ENCODE data around the gene PXDC1. TPM values are rescaled to one million over a fixed set of nuclear protein-coding genes. Genes with fewer than 3 reads are reported as not detected.

PXDC1 gene
- total and polyA plus RNA-seq, 2 experiments from 2014 or later, result 1.2 to 1.8 TPM

GRCh38 chr6:3729603-3730344 lies 21.7 kb downstream of the PXDC1 start (continued):
- no peak for TF ChIP-seq STAT1 (IDR thresholded peaks at IDR 0.05; ENCODE audit: unreplicated experiment)
- TF ChIP-seq ZNF462 (CRISPR knock-in tag; IDR thresholded peaks at IDR 0.05), result no peak
- no peak for TF ChIP-seq EZH2phosphoT487 (IDR thresholded peaks at IDR 0.05; ENCODE audit: unreplicated experiment)
- no peak for TF ChIP-seq EZH2 (IDR thresholded peaks at IDR 0.05; ENCODE audit: low read depth, unreplicated experiment)
- no peak for TF ChIP-seq ZNF114 (CRISPR knock-in tag; IDR thresholded peaks at IDR 0.05)
- TF ChIP-seq JUNB (IDR thresholded peaks at IDR 0.05; ENCODE audit: unreplicated experiment), result no peak
- TF ChIP-seq CREB1 (CRISPR knock-in tag; IDR thresholded peaks at IDR 0.05; ENCODE audit: low read depth), result no peak

GRCh38 chr6:3727593-3728108 lies 23.9 kb downstream of the PXDC1 start:
- no peaks in the 10 kb centered on the region for H3K27me3 ChIP-seq (ENCODE audit: insufficient read depth)
- no peaks in the 10 kb centered on the region for H3K79me2 ChIP-seq (replicated peaks; ENCODE audit: insufficient read depth)
- H3K27ac Mint-ChIP-seq, result no peak overlapping the region
- H3K4me1 ChIP-seq (ENCODE audit: insufficient read depth), result peaks cover 1% of the 10 kb centered on the region; the same call in 1 of the 2 replicates
- no peaks in the 10 kb centered on the region for H3K9me2 ChIP-seq (ENCODE audit: insufficient read depth)
- no peaks in the 10 kb centered on the region for H3F3A ChIP-seq (replicated peaks; ENCODE audit: low read depth)
- no peaks in the 10 kb centered on the region; the same call in 2 of the 3 replicates for H3K9me3 Mint-ChIP-seq
- H3K4me1 Mint-ChIP-seq, result peaks cover 29% of the 10 kb centered on the region
- peaks cover 14% of the 10 kb centered on the region for H3K27me3 Mint-ChIP-seq (ENCODE audit: insufficient read depth, low read depth, poor library complexity)
- no peaks in the 10 kb centered on the region for H3K36me3 Mint-ChIP-seq (ENCODE audit: low read depth)
- H4K20me1 ChIP-seq (replicated peaks; ENCODE audit: insufficient read depth), result no peaks in the 10 kb centered on the region
- no peak overlapping the region for H3K27ac ChIP-seq (ENCODE audit: low read depth)
- H3K4me3 ChIP-seq, result no peak overlapping the region
- no peak overlapping the region for H2AFZ ChIP-seq
- DNase-seq (ENCODE audit: low spot score), result no peak
- H3K36me3 ChIP-seq (ENCODE audit: insufficient read depth), result no peaks in the 10 kb centered on the region
- no peak for ATAC-seq
- no peak overlapping the region for H3K4me2 ChIP-seq
- H3K4me3 Mint-ChIP-seq, result no peak overlapping the region
- TF ChIP-seq POLR2AphosphoS5 (IDR thresholded peaks at IDR 0.05; ENCODE audit: low read depth) (no peak), ZNF462 (CRISPR knock-in tag; IDR thresholded peaks at IDR 0.05) (no peak), STAT1 (IDR thresholded peaks at IDR 0.05; ENCODE audit: unreplicated experiment) (no peak), CREB1 (CRISPR knock-in tag; IDR thresholded peaks at IDR 0.05; ENCODE audit: low read depth) (no peak), JUNB (IDR thresholded peaks at IDR 0.05; ENCODE audit: unreplicated experiment) (no peak)
